Mucosa of gallbladder (tissue), 1 donor: Measurements from ENCODE around the gene TMEM242. TPM values are rescaled to one million over a fixed set of nuclear protein-coding genes. Genes with fewer than 3 reads are reported as not detected.

Source experiments
- DNase-seq: peaks from one replicate; pipeline ENCODE4 v3.0.0-alpha.2; 2020; ENCODE audit warnings: low spot score
- total RNA-seq: library from RNA; stranded (reverse); gene quantifications from one replicate; pipeline ENCODE4 v1.2.1, GENCODE V29; 2021
- donor health status: DM: no; HTN: no; CAD: no.

The TMEM242 gene
- total RNA-seq, 1 donor from 2014 or later: 13.1 TPM

- DNase-seq: no peak
Measured at GRCh38 chr6:157249826-157250225, 73.5 kb downstream of the TMEM242 start.

- no peak for DNase-seq
Measured at GRCh38 chr6:157248264-157248663, 75.1 kb downstream of the TMEM242 start.

GRCh38 chr6:157246771-157247484 is 76.4 kb downstream of the TMEM242 start:
- DNase-seq: no peak

- DNase-seq: no peak
Measured at GRCh38 chr6:157246048-157246630, 77.2 kb downstream of the TMEM242 start.

- no peak for DNase-seq
Measured at GRCh38 chr6:157245436-157245835, 77.9 kb downstream of the TMEM242 start.

- no peak for DNase-seq
Measured at GRCh38 chr6:157244780-157245179, 78.5 kb downstream of the TMEM242 start.

- peak; percentile 39 for DNase-seq
Measured at GRCh38 chr6:157244175-157244574, 79.1 kb downstream of the TMEM242 start.

GRCh38 chr6:157242791-157243190 is 80.5 kb downstream of the TMEM242 start:
- no peak for DNase-seq

GRCh38 chr6:157240960-157241311 is 82.4 kb downstream of the TMEM242 start:
- no peak for DNase-seq

GRCh38 chr6:157240059-157240959 is 83.0 kb downstream of the TMEM242 start:
- peak; percentile 45 for DNase-seq

GRCh38 chr6:157239671-157240058 is 83.7 kb downstream of the TMEM242 start:
- no peak for DNase-seq

Other genes starting within 250 kb of the TMEM242 start
- 17.8 TPM for gene ZDHHC14, start 57.7 kb upstream of the TMEM242 start, total RNA-seq